Stimulated activated CD4-positive, alpha-beta T cell treated with anti-CD3 and anti-CD28 coated beads, Interleukin-1b, Interleukin-23, amount 100 ng/mL, for 4 hours (primary cell): ENCODE data around the gene PHF23.
"Not testable (repeated sequence)": the region's sequence is repeated elsewhere in the genome, so short reads cannot be mapped to it uniquely, and the experiment has no call there.

ENCODE experiments used
- DNase-seq, 2 donors: peaks; one replicate each; pipeline ENCODE4 v3.0.0-alpha.2; 2020; ENCODE audit warnings: low read depth in 2 of 2

The PHF23 gene

GRCh38 chr17:7258731-7259554, 19.7 kb upstream of the PHF23 start:
- DNase-seq: no peak

GRCh38 chr17:7256766-7257456, 17.7 kb upstream of the PHF23 start:
- DNase-seq: no peak

GRCh38 chr17:7254511-7254910, 15.3 kb upstream of the PHF23 start:
- DNase-seq: no peak

- DNase-seq: no peak
These were observed 13.8 kb upstream of the PHF23 start for GRCh38 chr17:7253082-7253481.

- peak; percentile 65 to 80 for DNase-seq
These were observed 13.2 kb upstream of the PHF23 start, which contains the start of gene ELP5 for GRCh38 chr17:7252176-7253043. TSS of gene ELP5 (plus strand) at chr17:7252215. CDS start at chr17:7252551, 336 bp downstream.

- DNase-seq: peak; percentile 98 to 99
These were observed 12.5 kb upstream of the PHF23 start, which contains the start of gene CTDNEP1 for GRCh38 chr17:7251661-7252175. TSS of gene CTDNEP1 (minus strand) at chr17:7251734. CDS start at chr17:7251296, 438 bp downstream.

GRCh38 chr17:7250695-7251627, 11.7 kb upstream of the PHF23 start:
- DNase-seq: peak in 1 of 2 donors; percentile 28

- DNase-seq: no peak
These were observed 10.6 kb upstream of the PHF23 start for GRCh38 chr17:7249830-7250229.

- DNase-seq: no peak
These were observed 10.0 kb upstream of the PHF23 start for GRCh38 chr17:7249214-7249613.

GRCh38 chr17:7248796-7249195, 9.5 kb upstream of the PHF23 start:
- DNase-seq: no peak

GRCh38 chr17:7246779-7247178, 7.5 kb upstream of the PHF23 start:
- no peak for DNase-seq

GRCh38 chr17:7243838-7244237, 4.6 kb upstream of the PHF23 start:
- DNase-seq: not testable (repeated sequence)

- DNase-seq: no peak
These were observed 4.1 kb upstream of the PHF23 start for GRCh38 chr17:7243453-7243729.

- DNase-seq: peak; percentile 85 to 90
These were observed 3.6 kb upstream of the PHF23 start for GRCh38 chr17:7242717-7243452.

- peak; percentile 90 to 97 for DNase-seq
These were observed 2.8 kb upstream of the PHF23 start, which contains the start of gene GABARAP for GRCh38 chr17:7241783-7242716. TSS of gene GABARAP (minus strand) at chr17:7242449. CDS start at chr17:7242330, 119 bp downstream.

GRCh38 chr17:7241090-7241733, 2.0 kb upstream of the PHF23 start:
- DNase-seq: no peak

GRCh38 chr17:7240375-7240774, 1.1 kb upstream of the PHF23 start:
- DNase-seq: no peak

GRCh38 chr17:7238420-7239090, 702 bp downstream of the PHF23 start:
- DNase-seq: peak in 1 of 2 donors; percentile 31
